GM12872 (cell line): ENCODE measurements around the gene MGAM2.

ENCODE experiments used
- CTCF ChIP-seq: IDR thresholded peaks from 3 replicates; pipeline ENCODE4 v1.5.1; 2011; ENCODE audit warnings: low read depth, mild to moderate bottlenecking, low read length, moderate library complexity; ENCODE audit not compliant: insufficient read depth

The MGAM2 gene

GRCh38 chr7:142108728-142109505 lies 2.6 kb upstream of the MGAM2 start:
- TF ChIP-seq CTCF, result no peak

- TF ChIP-seq CTCF, result no peak
Measured at GRCh38 chr7:142110098-142110497, 1.4 kb upstream of the MGAM2 start.

DNA sequence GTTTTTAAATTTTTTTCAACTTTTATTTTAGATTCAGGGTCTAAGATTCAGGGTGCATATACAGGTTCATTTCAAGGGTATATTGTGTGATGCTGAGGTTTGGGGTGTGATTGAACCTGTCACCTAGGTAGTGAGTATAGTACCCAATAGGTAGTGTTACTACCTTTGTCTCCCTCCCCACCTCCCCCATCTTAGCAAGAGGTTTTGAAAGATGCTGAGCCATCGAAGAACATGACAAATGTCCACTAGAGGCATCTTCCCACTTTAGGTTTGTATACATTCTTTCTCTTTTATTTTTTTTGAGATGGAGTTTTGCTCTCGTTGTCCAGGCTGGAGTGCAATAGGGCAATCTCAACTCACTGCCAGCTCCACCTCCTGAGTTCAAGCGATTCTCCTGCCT lies 880 bp upstream of the MGAM2 start:
- TF ChIP-seq CTCF, result no peak; the same call in 2 of the 3 replicates

- no peak for TF ChIP-seq CTCF
Measured at GRCh38 chr7:142112086-142112485, 568 bp downstream of the MGAM2 start.

DNA sequence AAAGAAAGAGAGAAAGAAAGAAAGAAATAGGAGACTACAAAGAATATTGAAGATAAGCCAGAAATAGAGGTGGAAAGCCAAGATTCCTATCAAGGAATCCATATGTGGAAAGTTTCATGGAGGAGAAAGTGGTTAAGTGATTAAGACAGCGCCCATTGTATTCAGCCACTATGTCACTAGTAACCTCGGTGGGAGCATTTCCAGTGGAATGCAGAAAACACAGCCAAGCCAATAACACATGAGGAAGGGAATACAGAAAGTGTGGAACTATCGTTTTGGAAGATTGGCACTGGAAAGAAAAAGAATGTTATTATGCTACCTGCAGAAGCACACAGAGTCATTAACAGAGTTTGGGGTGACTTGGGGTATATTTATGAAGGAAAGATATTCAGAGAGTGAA lies 2.7 kb downstream of the MGAM2 start:
- TF ChIP-seq CTCF, result no peak

- no peak for TF ChIP-seq CTCF
Measured at GRCh38 chr7:142120524-142120923, 9.0 kb downstream of the MGAM2 start.

DNA sequence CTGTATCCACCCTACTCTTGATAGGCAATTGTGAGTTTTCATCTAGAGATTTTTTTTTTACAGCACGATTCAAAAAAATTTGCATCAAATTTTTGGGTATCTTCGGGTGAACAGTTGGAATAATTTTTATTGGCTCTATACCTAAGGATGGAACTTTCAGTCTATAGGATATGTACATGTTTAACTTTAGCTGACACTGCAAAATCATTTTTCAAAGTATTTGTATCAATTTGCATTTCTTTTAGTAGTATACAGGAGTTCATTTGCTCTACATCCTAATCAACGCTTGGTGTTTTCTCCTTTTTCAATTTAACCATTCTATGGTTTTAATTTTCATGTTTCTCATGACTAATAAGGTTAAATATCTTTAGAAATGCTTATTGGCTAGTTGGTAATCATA lies 11.7 kb downstream of the MGAM2 start:
- TF ChIP-seq CTCF, result no peak
